ENCODE measurements around the gene RAB4B.

- TF ChIP-seq TAF1 (IDR thresholded peaks at IDR 0.05; ENCODE audit: borderline replicate concordance, insufficient read depth, low read length) (no peak), POLR2AphosphoS5 (IDR thresholded peaks at IDR 0.05; ENCODE audit: low read depth, low read length) (no peak)
Measured at GRCh38 chr19:40775632-40776022, 2.4 kb upstream of the RAB4B start.
